Fibroblast of lung (primary cell): ENCODE results near the gene CDS2.

Experiments
- CTCF ChIP-seq, 2 donors: IDR thresholded peaks in 1 of 2; conservative IDR thresholded peaks in 1 of 2; 1 replicate in 1 of 2; 2 replicates in 1 of 2; pipeline ENCODE4 v1.5.1; 2011 to 2012; ENCODE audit warnings: low read length in 2 of 2, control low read depth in 1 of 2, inconsistent platforms in 1 of 2, low read depth in 1 of 2, mild to moderate bottlenecking in 1 of 2
- EZH2 ChIP-seq: IDR thresholded peaks from 2 replicates; pipeline ENCODE4 v1.5.1; 2012; ENCODE audit warnings: low read length, control low read depth, mild to moderate bottlenecking; ENCODE audit errors: missing control alignments

GRCh38 chr20:5195655-5196054 is 68.8 kb downstream of the CDS2 start:
- TF ChIP-seq CTCF (conservative IDR thresholded peaks at IDR 0.05 in 1 of 2, IDR thresholded peaks at IDR 0.05 in 1 of 2; ENCODE audit: low read depth in 1 of 2, low read length in 2 of 2) (no peak), EZH2 (no peak)
